ENCODE results near the gene SWT1.

SWT1 gene

DNA sequence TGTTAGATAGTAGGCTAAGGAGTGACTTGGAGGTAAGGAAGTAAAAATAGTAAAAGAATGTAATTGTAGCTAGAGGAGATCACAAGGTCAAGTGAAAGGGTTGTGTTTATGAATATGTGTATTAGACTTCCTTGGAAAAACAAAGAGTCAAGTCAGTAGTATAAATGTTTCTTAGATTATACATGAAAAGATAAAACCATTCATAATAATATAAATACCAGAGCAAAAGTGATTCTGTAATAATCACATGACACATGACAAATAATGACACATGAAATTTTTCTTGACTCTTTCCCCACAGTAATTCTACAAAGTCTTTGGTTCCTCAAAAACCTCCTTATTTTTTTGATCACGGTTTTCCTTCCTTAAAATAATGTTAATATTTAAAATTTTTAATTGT lies 103.6 kb downstream of the SWT1 start:
- Histone ChIP-seq H3K27ac (no peak overlapping the region), H3K4me1 (peaks cover 7% of the 10 kb centered on the region), H3K27me3 (ENCODE audit: control insufficient read depth, insufficient read depth, low read length) (no peaks in the 10 kb centered on the region), H3K36me3 (ENCODE audit: control insufficient read depth, insufficient read depth, low read length) (no peaks in the 10 kb centered on the region), H3K9ac (no peak overlapping the region), H2AFZ (no peak overlapping the region), H3K4me2 (ENCODE audit: low read length) (no peak overlapping the region), H3K4me3 (ENCODE audit: low read depth, low read length) (no peak overlapping the region), H3K79me2 (no peaks in the 10 kb centered on the region), H3K9me3 (ENCODE audit: control insufficient read depth, low read length) (no peaks in the 10 kb centered on the region)
- TF ChIP-seq, protein P1, sequence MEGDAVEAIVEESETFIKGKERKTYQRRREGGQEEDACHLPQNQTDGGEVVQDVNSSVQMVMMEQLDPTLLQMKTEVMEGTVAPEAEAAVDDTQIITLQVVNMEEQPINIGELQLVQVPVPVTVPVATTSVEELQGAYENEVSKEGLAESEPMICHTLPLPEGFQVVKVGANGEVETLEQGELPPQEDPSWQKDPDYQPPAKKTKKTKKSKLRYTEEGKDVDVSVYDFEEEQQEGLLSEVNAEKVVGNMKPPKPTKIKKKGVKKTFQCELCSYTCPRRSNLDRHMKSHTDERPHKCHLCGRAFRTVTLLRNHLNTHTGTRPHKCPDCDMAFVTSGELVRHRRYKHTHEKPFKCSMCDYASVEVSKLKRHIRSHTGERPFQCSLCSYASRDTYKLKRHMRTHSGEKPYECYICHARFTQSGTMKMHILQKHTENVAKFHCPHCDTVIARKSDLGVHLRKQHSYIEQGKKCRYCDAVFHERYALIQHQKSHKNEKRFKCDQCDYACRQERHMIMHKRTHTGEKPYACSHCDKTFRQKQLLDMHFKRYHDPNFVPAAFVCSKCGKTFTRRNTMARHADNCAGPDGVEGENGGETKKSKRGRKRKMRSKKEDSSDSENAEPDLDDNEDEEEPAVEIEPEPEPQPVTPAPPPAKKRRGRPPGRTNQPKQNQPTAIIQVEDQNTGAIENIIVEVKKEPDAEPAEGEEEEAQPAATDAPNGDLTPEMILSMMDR (IDR thresholded peaks at IDR 0.05), result no peak

DNA sequence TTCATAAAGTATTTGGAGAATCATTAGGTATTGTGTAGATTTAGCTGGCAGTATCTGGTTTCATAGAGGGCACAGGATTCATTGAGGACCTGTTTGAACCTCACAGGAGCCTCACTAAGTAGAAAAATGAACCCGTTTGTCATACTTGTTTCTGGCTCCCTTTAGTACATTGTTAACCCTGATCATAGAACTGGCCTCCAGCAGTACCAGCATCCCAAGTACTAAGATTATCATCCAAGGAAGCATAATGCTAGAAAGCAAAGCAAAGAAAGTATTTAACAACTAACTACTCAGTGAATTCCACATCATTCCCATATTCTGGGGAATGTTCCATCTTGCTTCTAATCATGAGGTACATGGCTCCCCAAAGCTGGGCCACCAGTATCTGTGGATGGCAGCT lies 105.2 kb downstream of the SWT1 start:
- no peak overlapping the region for H2AFZ ChIP-seq
- no peaks in the 10 kb centered on the region for H3K27me3 ChIP-seq (ENCODE audit: control insufficient read depth, insufficient read depth, low read length)
- no peak overlapping the region for H3K4me2 ChIP-seq (ENCODE audit: low read length)
- H3K9ac ChIP-seq, result no peak overlapping the region
- H3K36me3 ChIP-seq (ENCODE audit: control insufficient read depth, insufficient read depth, low read length), result no peaks in the 10 kb centered on the region
- H3K79me2 ChIP-seq, result no peaks in the 10 kb centered on the region
- H3K9me3 ChIP-seq (ENCODE audit: control insufficient read depth, low read length), result no peaks in the 10 kb centered on the region
- TF ChIP-seq, protein P1 (IDR thresholded peaks at IDR 0.05), result no peak
- H3K4me3 ChIP-seq (ENCODE audit: low read depth, low read length), result no peak overlapping the region
- peaks cover 7% of the 10 kb centered on the region for H3K4me1 ChIP-seq
- H3K27ac ChIP-seq, result no peak overlapping the region

DNA sequence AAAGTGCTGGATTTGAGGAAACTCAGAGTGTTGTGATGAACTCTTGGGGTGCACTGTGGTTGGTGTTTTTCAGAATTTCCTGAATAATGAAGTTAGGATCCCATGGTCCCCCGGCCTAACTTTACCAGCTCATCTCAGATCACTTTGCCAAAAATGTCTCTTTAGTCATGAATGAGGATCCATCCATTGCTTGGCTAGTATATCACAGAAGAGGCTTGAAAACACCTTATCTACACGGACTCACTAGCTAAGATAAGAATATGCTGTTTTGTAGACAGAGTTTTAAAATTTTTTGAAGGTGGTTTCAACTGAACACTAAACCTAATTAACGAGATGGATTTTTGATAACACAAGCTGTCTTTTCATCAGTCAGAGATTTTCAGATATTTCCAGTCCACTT lies 106.3 kb downstream of the SWT1 start:
- H3K4me3 ChIP-seq (ENCODE audit: low read depth, low read length), result no peak overlapping the region
- peaks cover 7% of the 10 kb centered on the region for H3K4me1 ChIP-seq
- H3K27ac ChIP-seq, result no peak overlapping the region
- H2AFZ ChIP-seq, result no peak overlapping the region
- H3K27me3 ChIP-seq (ENCODE audit: control insufficient read depth, insufficient read depth, low read length), result no peaks in the 10 kb centered on the region
- H3K9me3 ChIP-seq (ENCODE audit: control insufficient read depth, low read length), result no peaks in the 10 kb centered on the region
- H3K79me2 ChIP-seq, result no peaks in the 10 kb centered on the region
- no peak overlapping the region for H3K9ac ChIP-seq
- no peak overlapping the region for H3K4me2 ChIP-seq (ENCODE audit: low read length)
- TF ChIP-seq, protein P1 (IDR thresholded peaks at IDR 0.05), result no peak
- no peaks in the 10 kb centered on the region for H3K36me3 ChIP-seq (ENCODE audit: control insufficient read depth, insufficient read depth, low read length)

DNA sequence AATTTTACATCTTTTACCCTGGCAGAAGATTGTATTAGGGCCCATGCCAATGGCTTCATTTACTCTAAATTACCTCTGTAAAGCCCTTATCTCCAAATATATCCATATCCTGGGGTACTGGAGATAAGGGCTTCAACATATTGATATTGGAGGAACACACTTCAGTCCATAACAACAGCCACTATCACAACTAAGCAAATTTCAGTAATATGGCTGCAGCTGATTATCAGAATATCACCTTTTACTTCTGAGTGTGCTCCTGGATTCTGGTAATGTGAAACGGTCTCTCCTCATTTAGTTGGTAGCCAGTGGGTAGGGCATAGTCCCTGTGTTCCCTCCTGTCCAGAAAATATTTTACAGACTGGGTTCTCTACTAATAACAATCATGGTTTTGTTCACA lies 106.8 kb downstream of the SWT1 start:
- TF ChIP-seq, protein P1 (IDR thresholded peaks at IDR 0.05), result no peak
- Histone ChIP-seq H3K79me2 (no peaks in the 10 kb centered on the region), H3K4me2 (ENCODE audit: low read length) (no peak overlapping the region), H3K4me1 (peaks cover 7% of the 10 kb centered on the region), H3K4me3 (ENCODE audit: low read depth, low read length) (no peak overlapping the region), H3K27me3 (ENCODE audit: control insufficient read depth, insufficient read depth, low read length) (no peaks in the 10 kb centered on the region), H3K36me3 (ENCODE audit: control insufficient read depth, insufficient read depth, low read length) (no peaks in the 10 kb centered on the region), H3K9ac (no peak overlapping the region), H2AFZ (no peak overlapping the region), H3K9me3 (ENCODE audit: control insufficient read depth, low read length) (no peaks in the 10 kb centered on the region), H3K27ac (no peak overlapping the region)

DNA sequence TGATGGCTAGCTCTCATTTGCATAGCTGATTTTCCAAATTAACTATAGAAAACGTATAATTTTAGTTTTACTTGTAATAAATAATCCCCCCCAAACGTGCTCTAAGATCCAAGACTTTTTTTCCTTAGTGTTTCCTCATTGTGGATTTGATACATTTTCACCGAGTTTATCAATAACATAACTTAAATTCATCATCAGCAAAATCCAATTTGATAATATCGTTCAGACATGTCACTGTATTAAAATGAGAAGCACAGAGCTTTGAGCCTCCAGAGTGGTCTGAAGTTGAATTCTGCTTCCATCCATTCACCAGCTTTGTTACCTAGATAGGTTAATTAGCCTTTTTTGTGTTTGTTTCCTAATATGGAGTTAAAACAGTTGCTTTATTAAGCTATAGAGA lies 108.3 kb downstream of the SWT1 start:
- H3K4me1 ChIP-seq, result peaks cover under 1% of the 10 kb centered on the region
- no peaks in the 10 kb centered on the region for H3K36me3 ChIP-seq (ENCODE audit: control insufficient read depth, insufficient read depth, low read length)
- H3K27me3 ChIP-seq (ENCODE audit: control insufficient read depth, insufficient read depth, low read length), result no peaks in the 10 kb centered on the region
- no peak overlapping the region for H3K4me2 ChIP-seq (ENCODE audit: low read length)
- no peaks in the 10 kb centered on the region for H3K79me2 ChIP-seq
- TF ChIP-seq, protein P1 (IDR thresholded peaks at IDR 0.05), result no peak
- no peak overlapping the region for H3K9ac ChIP-seq
- H3K9me3 ChIP-seq (ENCODE audit: control insufficient read depth, low read length), result no peaks in the 10 kb centered on the region
- no peak overlapping the region for H3K27ac ChIP-seq
- no peak overlapping the region for H3K4me3 ChIP-seq (ENCODE audit: low read depth, low read length)
- H2AFZ ChIP-seq, result no peak overlapping the region
